Measurements from ENCODE around the gene POFUT2.
A peak's percentile ranks its signal among the peaks of the same experiment; 100 is the strongest.
"Not testable (repeated sequence)": the region's sequence is repeated elsewhere in the genome, so short reads cannot be mapped to it uniquely, and the experiment has no call there.

POFUT2 gene

GRCh38 chr21:45309987-45310381 lies 22.3 kb upstream of the POFUT2 start:
- DNase-seq = no peak

GRCh38 chr21:45309069-45309986 lies 21.6 kb upstream of the POFUT2 start:
- peak in 1 of 2 experiments; percentile 73 for DNase-seq

GRCh38 chr21:45308194-45309068 lies 20.7 kb upstream of the POFUT2 start:
- peak in 1 of 2 experiments; percentile 28 for DNase-seq

GRCh38 chr21:45307597-45308158 lies 20.0 kb upstream of the POFUT2 start:
- not testable (repeated sequence) for DNase-seq

- DNase-seq = no peak
Measured at GRCh38 chr21:45306832-45307571, 19.3 kb upstream of the POFUT2 start.

- DNase-seq = no peak
Measured at GRCh38 chr21:45306453-45306831, 18.7 kb upstream of the POFUT2 start.

- no peak for DNase-seq
Measured at GRCh38 chr21:45305836-45306235, 18.1 kb upstream of the POFUT2 start.

- no peak for DNase-seq
Measured at GRCh38 chr21:45304945-45305344, 17.2 kb upstream of the POFUT2 start.

GRCh38 chr21:45304476-45304830 lies 16.8 kb upstream of the POFUT2 start:
- DNase-seq = no peak

GRCh38 chr21:45303751-45304475 lies 16.2 kb upstream of the POFUT2 start:
- DNase-seq = no peak

- DNase-seq = no peak
Measured at GRCh38 chr21:45303091-45303615, 15.5 kb upstream of the POFUT2 start.

- no peak for DNase-seq
Measured at GRCh38 chr21:45302082-45303061, 14.7 kb upstream of the POFUT2 start.

- DNase-seq = no peak
Measured at GRCh38 chr21:45301521-45302081, 13.9 kb upstream of the POFUT2 start.

GRCh38 chr21:45300786-45301520 lies 13.3 kb upstream of the POFUT2 start:
- DNase-seq = no peak

- no peak for DNase-seq
Measured at GRCh38 chr21:45299864-45300785, 12.4 kb upstream of the POFUT2 start.

GRCh38 chr21:45299026-45299863 lies 11.6 kb upstream of the POFUT2 start:
- no peak for DNase-seq

- DNase-seq = no peak
Measured at GRCh38 chr21:45297869-45298268, 10.2 kb upstream of the POFUT2 start.
